Tibial artery (tissue), 4 donors: ENCODE measurements around the gene NFKBIB.

Experiments used
- DNase-seq, 2 donors: peaks; one replicate each; pipeline ENCODE4 v3.0.0-alpha.2; 2019
- H3K27ac ChIP-seq, 2 donors: fragments of 200-600 bp; sonication (generic) in 1 of 2; 1 replicate in 1 of 2; 2 replicates in 1 of 2; pipeline ENCODE4 v1.5.1; 2018 to 2019; ENCODE audit warnings: mild to moderate bottlenecking in 1 of 2
- H3K27me3 ChIP-seq, 2 donors: fragments of 200-600 bp; sonication (generic) in 1 of 2; one replicate each; pipeline versions ENCODE4 v1.5.1 to v1.6.0; 2016 to 2019
- H3K36me3 ChIP-seq, 3 donors: fragments of 200-600 bp; sonication (generic) in 2 of 3; one replicate each; pipeline ENCODE4 v1.5.1; 2016 to 2019; ENCODE audit warnings: mild to moderate bottlenecking in 2 of 3
- H3K4me1 ChIP-seq, 4 donors: fragments of 200-600 bp; sonication (generic) in 2 of 4; 1 replicate in 3 of 4; 2 replicates in 1 of 4; pipeline ENCODE4 v1.5.1; 2016 to 2019
- H3K4me3 ChIP-seq, 2 donors: fragments of 200-600 bp; sonication (generic) in 1 of 2; 1 replicate in 1 of 2; 2 replicates in 1 of 2; pipeline ENCODE4 v1.5.1; 2018 to 2019; ENCODE audit warnings: mild to moderate bottlenecking in 2 of 2
- H3K9me3 ChIP-seq, 3 donors: fragments of 200-600 bp; sonication (generic) in 1 of 3; one replicate each; pipeline ENCODE4 v1.5.1; 2016 to 2019
- intact Hi-C: fragments of 100-400 bp; cut with DNase I; formaldehyde crosslinking; loops from one replicate; pipeline ENCODE4 v1.15.0; 2023; ENCODE audit warnings: low total_unique reads
- TF ChIP-seq, protein P1 (sequence below), 2 experiments: fragments of 200-600 bp in 1 of 2; fragments of 450-650 bp in 1 of 2; IDR thresholded peaks; one replicate each; pipeline ENCODE4 v1.5.1; 2017 to 2019; ENCODE audit warnings: antibody characterized with exemption in 2 of 2, mild to moderate bottlenecking in 1 of 2, moderate library complexity in 1 of 2

Gene NFKBIB

DNA sequence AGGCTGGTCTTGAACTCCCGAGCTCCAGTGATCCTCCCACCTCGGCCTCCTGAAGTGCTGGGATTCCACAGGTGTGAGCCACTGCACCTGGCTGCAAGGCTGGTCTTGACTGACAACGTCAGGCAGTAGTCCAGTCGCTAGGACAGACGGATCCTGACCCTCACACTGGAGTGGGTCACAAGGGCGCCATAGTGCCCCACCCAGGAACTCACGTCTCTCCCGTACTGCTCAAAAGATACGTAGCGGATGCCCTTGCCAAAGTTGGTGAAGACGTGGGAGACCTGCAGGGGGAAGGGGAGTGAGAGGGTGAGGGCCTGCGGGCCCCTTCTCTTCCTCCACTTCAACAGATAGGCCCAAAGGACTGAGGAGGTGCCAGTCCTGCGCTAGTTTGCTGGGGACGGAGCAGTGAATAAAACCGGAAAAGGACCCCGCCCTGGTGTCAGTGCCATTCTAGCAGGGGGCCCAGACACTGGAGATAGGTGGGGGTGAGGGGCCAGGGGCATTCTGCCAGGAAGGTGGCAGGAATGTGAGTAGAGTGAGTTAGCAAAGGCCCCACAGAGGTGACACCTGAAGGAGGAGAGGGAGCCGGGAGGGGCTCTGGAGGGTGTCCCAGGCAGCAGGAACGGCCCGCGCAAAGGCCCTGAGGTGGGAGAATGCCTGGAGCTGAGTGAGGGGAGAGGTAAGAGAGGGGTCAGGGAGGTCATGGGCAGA lies 42.9 kb downstream of the NFKBIB start:
- H3K4me3 ChIP-seq, result no peak overlapping the region
- no peak for DNase-seq
- intact Hi-C loops, result no loop called here
- no peaks in the 10 kb centered on the region for H3K4me1 ChIP-seq
- no peaks in the 10 kb centered on the region for H3K27me3 ChIP-seq
- H3K27ac ChIP-seq, result no peak overlapping the region
- TF ChIP-seq, protein P1, sequence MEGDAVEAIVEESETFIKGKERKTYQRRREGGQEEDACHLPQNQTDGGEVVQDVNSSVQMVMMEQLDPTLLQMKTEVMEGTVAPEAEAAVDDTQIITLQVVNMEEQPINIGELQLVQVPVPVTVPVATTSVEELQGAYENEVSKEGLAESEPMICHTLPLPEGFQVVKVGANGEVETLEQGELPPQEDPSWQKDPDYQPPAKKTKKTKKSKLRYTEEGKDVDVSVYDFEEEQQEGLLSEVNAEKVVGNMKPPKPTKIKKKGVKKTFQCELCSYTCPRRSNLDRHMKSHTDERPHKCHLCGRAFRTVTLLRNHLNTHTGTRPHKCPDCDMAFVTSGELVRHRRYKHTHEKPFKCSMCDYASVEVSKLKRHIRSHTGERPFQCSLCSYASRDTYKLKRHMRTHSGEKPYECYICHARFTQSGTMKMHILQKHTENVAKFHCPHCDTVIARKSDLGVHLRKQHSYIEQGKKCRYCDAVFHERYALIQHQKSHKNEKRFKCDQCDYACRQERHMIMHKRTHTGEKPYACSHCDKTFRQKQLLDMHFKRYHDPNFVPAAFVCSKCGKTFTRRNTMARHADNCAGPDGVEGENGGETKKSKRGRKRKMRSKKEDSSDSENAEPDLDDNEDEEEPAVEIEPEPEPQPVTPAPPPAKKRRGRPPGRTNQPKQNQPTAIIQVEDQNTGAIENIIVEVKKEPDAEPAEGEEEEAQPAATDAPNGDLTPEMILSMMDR (IDR thresholded peaks at IDR 0.05), result no peak
- peaks cover 10 to 29% (median 25%) of the 10 kb centered on the region in 3 donors for H3K36me3 ChIP-seq
- no peaks in the 10 kb centered on the region for H3K9me3 ChIP-seq

DNA sequence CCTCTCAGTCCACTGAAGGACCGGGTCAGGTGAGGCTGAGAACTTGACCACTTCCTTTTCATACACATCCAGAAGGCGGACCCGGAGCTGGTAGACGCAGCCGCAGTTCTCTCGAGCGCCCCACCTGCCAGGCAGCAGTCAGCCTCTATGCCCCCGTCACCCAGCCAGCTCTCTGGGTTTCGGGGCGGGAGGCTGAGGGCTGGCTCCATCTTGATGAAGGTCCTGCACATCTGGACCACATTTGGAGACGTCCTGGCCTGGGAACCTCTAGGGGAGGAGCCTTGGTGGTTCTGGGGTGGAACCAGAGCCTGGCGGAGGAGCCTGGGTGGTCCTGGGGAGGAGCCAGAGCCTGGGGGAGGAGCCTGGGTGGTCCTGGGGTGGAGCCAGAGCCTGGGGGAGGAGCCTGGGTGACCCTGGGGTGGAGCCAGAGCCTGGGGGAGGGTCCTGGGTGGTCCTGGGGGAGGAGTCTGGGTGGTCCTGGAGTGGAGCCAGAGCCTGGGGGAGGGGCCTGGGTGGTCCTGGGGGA lies 45.3 kb downstream of the NFKBIB start:
- H3K4me3 ChIP-seq, result no peak overlapping the region
- H3K4me1 ChIP-seq, result peaks cover 0 to 7% (median 6%) of the 10 kb centered on the region in 4 donors
- H3K27me3 ChIP-seq, result no peaks in the 10 kb centered on the region
- no peaks in the 10 kb centered on the region for H3K9me3 ChIP-seq
- no peak for DNase-seq
- intact Hi-C loops, result no loop called here
- H3K27ac ChIP-seq, result no peak overlapping the region
- TF ChIP-seq, protein P1 (IDR thresholded peaks at IDR 0.05), result no peak
- H3K36me3 ChIP-seq, result peaks cover 10 to 35% (median 25%) of the 10 kb centered on the region in 3 donors

DNA sequence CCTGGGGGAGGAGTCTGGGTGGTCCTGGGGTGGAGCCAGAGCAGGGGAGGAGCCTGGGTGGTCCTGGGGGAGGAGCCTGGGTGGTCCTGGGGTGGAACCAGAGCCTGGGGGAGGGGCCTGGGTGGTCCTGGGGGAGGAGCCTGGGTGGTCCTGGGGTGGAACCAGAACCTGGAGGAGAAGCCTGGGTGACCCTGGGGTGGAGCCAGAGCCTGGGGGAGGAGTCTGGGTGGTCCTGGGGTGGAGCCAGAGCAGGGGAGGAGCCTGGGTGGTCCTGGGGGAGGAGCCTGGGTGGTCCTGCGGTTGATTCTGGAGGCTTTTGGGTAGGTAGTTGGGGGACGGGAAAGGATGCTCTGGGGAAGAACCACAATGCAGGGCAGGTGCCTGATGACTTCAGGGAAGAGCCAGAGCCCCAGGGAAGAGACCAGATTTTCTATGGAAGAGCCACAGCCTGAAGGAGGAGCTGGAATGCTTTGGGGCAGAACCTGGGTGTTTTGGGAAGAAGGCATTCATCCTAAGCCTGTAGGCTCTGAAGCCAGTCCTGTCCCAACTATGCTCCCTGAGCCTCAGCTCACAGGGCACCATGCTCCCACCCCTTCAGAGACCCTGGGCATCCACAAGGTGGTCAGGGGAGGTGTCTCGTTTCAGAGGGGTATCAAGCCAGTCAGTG lies 45.9 kb downstream of the NFKBIB start:
- no peak overlapping the region for H3K27ac ChIP-seq
- no peak for DNase-seq
- intact Hi-C loops, result no loop called here
- TF ChIP-seq, protein P1 (IDR thresholded peaks at IDR 0.05), result no peak
- H3K36me3 ChIP-seq, result peaks cover 10 to 35% (median 25%) of the 10 kb centered on the region in 3 donors
- peaks cover 0 to 13% (median 11%) of the 10 kb centered on the region in 4 donors for H3K4me1 ChIP-seq
- H3K4me3 ChIP-seq, result no peak overlapping the region
- no peaks in the 10 kb centered on the region for H3K27me3 ChIP-seq
- H3K9me3 ChIP-seq, result no peaks in the 10 kb centered on the region

DNA sequence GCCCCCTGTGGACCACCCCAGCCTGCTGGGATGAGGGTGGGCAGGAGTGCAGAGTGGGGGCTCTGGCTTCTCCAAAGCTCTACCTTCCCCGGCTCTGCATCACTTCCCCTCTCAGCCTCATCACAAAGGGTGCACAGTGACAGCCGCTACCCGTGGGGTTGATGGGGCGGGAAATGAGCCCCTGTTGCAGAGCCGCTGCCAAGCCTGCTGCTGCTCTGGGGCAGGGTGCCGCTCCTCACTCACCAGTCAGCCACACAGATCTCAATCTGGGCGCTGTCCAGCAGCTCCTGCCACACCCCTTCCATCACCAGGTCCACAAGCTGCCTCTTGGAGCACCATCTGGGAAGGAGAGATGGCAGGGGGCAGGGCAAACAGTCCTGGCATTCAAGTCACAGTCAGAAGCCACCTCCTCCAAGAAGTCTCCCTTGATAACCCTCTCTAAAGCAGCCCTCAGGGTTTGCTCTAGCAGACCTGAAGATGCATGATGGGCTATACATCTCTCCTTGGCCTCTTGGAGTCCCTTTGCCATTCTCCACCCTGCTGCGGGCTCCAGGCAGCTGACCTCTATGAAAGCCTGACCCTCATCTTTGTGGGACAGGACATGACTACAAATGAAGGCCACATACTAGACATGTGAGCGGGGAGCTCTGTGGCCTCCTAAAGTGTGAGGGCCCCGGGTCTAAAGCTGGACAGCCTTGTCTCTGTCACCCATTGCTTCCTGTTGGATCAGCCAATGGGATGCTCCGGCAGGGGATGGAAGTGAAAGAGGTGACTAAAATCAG lies 46.7 kb downstream of the NFKBIB start:
- H3K27me3 ChIP-seq, result no peaks in the 10 kb centered on the region
- no peak for DNase-seq
- intact Hi-C loops, result no loop called here
- peaks cover 10 to 35% (median 25%) of the 10 kb centered on the region in 3 donors for H3K36me3 ChIP-seq
- H3K4me3 ChIP-seq, result no peak overlapping the region
- no peak overlapping the region for H3K27ac ChIP-seq
- H3K4me1 ChIP-seq, result peaks cover 0 to 13% (median 11%) of the 10 kb centered on the region in 4 donors
- no peaks in the 10 kb centered on the region for H3K9me3 ChIP-seq
- TF ChIP-seq, protein P1 (IDR thresholded peaks at IDR 0.05), result no peak

DNA sequence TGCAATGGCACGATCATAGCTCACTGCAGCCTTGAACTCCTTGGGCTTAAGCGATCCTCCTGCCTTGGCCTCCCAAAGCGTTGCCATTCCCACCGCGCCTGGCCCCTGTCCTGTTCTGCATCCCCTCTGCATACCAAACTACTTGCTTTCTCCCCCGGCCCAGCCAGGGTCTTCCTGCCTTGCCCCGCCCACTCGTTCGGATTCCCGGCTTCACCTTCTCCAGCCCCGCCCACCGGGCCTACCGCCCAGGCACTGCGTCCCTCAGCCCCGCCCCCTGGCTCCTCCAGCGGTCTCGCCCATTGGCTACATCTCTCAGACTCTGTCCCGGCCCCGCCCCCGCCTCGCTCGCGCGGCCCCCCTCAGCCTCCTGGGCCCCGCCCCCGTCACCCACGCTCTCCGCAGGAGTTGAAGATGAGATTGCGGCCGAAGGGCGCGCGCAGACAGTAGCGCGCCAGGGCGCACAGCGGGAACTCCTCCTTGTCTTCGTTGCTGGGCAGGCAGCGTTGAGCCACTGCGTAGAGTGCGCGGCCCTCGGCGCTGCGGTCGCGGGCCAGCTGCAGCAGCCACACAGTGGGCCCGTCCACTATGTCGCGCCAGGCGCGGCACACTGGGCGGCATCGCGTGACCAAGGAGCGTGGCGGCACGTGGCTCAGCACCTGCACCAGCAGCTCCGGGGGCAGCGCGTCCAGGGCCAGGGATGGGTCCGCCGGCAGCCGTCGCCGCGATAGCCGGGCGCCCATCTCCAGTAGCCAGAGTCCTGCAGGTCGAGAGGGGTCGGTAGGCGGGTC lies 50.0 kb downstream of the NFKBIB start:
- DNase-seq, result peak; percentile 67 to 84
- H3K4me1 ChIP-seq, result peaks cover 0 to 13% (median 11%) of the 10 kb centered on the region in 4 donors
- peaks cover 10 to 30% (median 19%) of the 10 kb centered on the region in 3 donors for H3K36me3 ChIP-seq
- TF ChIP-seq, protein P1 (IDR thresholded peaks at IDR 0.05), result no peak
- intact Hi-C loops, result no loop called here
- no peaks in the 10 kb centered on the region for H3K9me3 ChIP-seq
- H3K27ac ChIP-seq, result no peak overlapping the region
- no peaks in the 10 kb centered on the region for H3K27me3 ChIP-seq
- H3K4me3 ChIP-seq, result peak overlapping the region; percentile 28 to 46
